ENCODE data around the gene MRPL21.

DNA sequence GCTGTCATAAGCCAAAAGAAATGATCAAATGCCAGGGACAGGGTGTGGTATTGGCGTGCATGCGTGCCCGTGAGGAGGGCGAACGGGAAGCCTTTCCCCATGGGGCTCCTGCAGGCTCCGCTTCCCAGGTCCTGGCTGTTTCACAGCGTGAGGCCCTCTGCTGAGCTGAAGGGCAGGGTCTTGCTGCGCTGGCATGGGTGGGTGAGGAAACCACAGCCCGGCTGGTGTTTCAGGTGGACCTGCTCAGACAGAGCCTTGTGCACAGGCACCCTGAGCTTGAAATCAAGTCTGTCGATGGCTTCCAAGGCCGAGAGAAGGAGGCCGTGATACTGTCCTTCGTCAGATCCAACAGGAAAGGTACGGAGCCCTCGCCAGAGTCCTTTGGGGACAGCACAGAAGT, 31.4 kb upstream of the MRPL21 start:
- TF ChIP-seq POLR2AphosphoS5 (IDR thresholded peaks at IDR 0.05; ENCODE audit: low read depth, low read length) (no peak), TAF1 (IDR thresholded peaks at IDR 0.05; ENCODE audit: low read depth, low read length) (no peak), PHF8 (conservative IDR thresholded peaks at IDR 0.05; ENCODE audit: low read depth, low read length) (no peak), E2F6 (IDR thresholded peaks at IDR 0.05) (no peak), SUZ12 (IDR thresholded peaks at IDR 0.05; ENCODE audit: low read length) (no peak), SP4 (IDR thresholded peaks at IDR 0.05; ENCODE audit: low read length) (no peak), ATF2 (IDR thresholded peaks at IDR 0.05; ENCODE audit: low read length) (no peak), SP1 (IDR thresholded peaks at IDR 0.05; ENCODE audit: low read depth, low read length) (no peak), POLR2A (IDR thresholded peaks at IDR 0.05; ENCODE audit: control extremely low read depth in 1 of 2, low read depth in 2 of 2, low read length in 2 of 2) (no peak), EZH2 (IDR thresholded peaks at IDR 0.05; ENCODE audit: low read depth, low read length, severe bottlenecking) (no peak)
- TF ChIP-seq, protein P1, sequence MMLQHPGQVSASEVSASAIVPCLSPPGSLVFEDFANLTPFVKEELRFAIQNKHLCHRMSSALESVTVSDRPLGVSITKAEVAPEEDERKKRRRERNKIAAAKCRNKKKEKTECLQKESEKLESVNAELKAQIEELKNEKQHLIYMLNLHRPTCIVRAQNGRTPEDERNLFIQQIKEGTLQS (IDR thresholded peaks at IDR 0.05; ENCODE audit: insufficient read depth, low read depth, low read length), result no peak
- TF ChIP-seq, protein P2, sequence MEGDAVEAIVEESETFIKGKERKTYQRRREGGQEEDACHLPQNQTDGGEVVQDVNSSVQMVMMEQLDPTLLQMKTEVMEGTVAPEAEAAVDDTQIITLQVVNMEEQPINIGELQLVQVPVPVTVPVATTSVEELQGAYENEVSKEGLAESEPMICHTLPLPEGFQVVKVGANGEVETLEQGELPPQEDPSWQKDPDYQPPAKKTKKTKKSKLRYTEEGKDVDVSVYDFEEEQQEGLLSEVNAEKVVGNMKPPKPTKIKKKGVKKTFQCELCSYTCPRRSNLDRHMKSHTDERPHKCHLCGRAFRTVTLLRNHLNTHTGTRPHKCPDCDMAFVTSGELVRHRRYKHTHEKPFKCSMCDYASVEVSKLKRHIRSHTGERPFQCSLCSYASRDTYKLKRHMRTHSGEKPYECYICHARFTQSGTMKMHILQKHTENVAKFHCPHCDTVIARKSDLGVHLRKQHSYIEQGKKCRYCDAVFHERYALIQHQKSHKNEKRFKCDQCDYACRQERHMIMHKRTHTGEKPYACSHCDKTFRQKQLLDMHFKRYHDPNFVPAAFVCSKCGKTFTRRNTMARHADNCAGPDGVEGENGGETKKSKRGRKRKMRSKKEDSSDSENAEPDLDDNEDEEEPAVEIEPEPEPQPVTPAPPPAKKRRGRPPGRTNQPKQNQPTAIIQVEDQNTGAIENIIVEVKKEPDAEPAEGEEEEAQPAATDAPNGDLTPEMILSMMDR (IDR thresholded peaks at IDR 0.05; ENCODE audit: control extremely low read depth in 1 of 3, insufficient read depth in 1 of 3, low read depth in 1 of 3, low read length in 3 of 3), result no peak
